ENCODE results near the gene SALL3. TPM values are rescaled to one million over a fixed set of nuclear protein-coding genes. Genes with fewer than 3 reads are reported as not detected.
A peak's percentile ranks its signal among the peaks of the same experiment; 100 is the strongest.

Gene SALL3
- total RNA-seq, 4 donors from 2014 or later, result not detected

DNA sequence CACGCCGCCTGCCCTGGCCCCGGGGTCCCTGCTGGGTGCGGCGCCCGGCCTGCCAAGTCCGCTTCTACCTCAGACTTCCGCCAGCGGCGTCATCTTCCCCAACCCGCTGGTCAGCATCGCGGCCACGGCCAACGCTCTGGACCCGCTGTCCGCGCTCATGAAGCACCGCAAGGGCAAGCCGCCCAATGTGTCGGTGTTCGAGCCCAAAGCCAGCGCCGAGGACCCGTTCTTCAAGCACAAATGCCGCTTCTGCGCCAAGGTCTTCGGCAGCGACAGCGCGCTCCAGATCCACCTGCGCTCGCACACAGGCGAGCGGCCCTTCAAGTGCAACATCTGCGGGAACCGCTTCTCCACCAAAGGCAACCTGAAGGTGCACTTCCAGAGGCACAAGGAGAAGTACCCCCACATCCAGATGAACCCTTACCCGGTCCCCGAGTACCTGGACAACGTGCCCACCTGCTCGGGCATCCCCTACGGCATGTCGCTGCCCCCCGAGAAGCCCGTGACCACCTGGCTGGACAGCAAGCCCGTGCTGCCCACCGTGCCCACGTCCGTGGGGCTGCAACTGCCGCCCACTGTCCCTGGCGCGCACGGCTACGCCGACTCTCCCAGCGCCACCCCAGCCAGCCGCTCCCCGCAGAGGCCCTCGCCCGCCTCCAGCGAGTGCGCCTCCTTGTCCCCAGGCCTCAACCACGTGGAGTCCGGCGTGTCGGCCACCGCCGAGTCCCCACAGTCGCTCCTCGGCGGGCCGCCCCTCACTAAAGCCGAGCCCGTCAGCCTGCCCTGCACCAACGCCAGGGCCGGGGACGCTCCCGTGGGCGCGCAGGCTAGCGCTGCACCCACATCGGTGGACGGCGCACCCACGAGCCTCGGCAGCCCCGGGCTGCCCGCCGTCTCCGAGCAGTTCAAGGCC lies 13.7 kb downstream of the SALL3 start:
- H3K4me3 ChIP-seq, result no peak overlapping the region
- no peak overlapping the region for H3K27ac ChIP-seq
- TF ChIP-seq, protein P1, sequence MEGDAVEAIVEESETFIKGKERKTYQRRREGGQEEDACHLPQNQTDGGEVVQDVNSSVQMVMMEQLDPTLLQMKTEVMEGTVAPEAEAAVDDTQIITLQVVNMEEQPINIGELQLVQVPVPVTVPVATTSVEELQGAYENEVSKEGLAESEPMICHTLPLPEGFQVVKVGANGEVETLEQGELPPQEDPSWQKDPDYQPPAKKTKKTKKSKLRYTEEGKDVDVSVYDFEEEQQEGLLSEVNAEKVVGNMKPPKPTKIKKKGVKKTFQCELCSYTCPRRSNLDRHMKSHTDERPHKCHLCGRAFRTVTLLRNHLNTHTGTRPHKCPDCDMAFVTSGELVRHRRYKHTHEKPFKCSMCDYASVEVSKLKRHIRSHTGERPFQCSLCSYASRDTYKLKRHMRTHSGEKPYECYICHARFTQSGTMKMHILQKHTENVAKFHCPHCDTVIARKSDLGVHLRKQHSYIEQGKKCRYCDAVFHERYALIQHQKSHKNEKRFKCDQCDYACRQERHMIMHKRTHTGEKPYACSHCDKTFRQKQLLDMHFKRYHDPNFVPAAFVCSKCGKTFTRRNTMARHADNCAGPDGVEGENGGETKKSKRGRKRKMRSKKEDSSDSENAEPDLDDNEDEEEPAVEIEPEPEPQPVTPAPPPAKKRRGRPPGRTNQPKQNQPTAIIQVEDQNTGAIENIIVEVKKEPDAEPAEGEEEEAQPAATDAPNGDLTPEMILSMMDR (IDR thresholded peaks at IDR 0.05), result no peak
- no peak for TF ChIP-seq POLR2A (IDR thresholded peaks at IDR 0.05)
- H3K9me3 ChIP-seq, result no peaks in the 10 kb centered on the region
- DNase-seq, result no peak
- no peaks in the 10 kb centered on the region for H3K27me3 ChIP-seq
- H3K4me1 ChIP-seq, result no peaks in the 10 kb centered on the region
- H3K36me3 ChIP-seq, result no peaks in the 10 kb centered on the region

DNA sequence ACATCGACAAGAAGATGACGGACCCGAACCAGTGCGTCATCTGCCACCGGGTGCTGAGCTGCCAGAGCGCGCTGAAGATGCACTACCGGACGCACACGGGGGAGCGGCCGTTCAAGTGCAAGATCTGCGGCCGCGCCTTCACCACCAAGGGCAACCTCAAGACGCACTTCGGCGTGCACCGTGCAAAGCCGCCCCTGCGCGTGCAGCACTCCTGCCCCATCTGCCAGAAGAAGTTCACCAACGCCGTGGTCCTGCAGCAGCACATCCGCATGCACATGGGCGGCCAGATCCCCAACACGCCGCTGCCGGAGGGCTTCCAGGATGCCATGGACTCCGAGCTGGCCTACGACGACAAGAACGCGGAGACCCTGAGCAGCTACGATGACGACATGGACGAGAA lies 14.4 kb downstream of the SALL3 start:
- H3K27me3 ChIP-seq, result no peaks in the 10 kb centered on the region
- no peak overlapping the region for H3K4me3 ChIP-seq
- no peak overlapping the region for H3K27ac ChIP-seq
- no peak for TF ChIP-seq POLR2A (IDR thresholded peaks at IDR 0.05)
- TF ChIP-seq, protein P1 (IDR thresholded peaks at IDR 0.05), result no peak
- no peaks in the 10 kb centered on the region for H3K9me3 ChIP-seq
- no peaks in the 10 kb centered on the region for H3K36me3 ChIP-seq
- H3K4me1 ChIP-seq, result no peaks in the 10 kb centered on the region
- no peak for DNase-seq

DNA sequence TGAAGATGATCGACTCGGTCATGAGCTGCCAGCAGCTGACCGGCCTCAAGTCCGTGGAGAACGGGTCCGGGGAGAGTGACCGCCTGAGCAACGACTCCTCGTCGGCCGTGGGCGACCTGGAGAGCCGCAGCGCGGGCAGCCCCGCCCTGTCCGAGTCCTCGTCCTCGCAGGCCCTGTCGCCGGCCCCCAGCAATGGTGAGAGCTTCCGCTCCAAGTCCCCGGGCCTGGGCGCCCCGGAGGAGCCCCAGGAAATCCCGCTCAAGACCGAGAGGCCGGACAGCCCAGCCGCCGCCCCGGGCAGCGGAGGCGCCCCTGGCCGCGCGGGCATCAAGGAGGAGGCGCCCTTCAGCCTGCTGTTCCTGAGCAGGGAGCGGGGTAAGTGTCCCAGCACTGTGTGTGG lies 14.9 kb downstream of the SALL3 start:
- Histone ChIP-seq H3K4me1 (no peaks in the 10 kb centered on the region), H3K4me3 (no peak overlapping the region), H3K36me3 (no peaks in the 10 kb centered on the region), H3K27me3 (no peaks in the 10 kb centered on the region), H3K9me3 (no peaks in the 10 kb centered on the region), H3K27ac (no peak overlapping the region)
- DNase-seq, result peak in 1 of 3 donors; percentile 39
- no peak for TF ChIP-seq POLR2A (IDR thresholded peaks at IDR 0.05)
- TF ChIP-seq, protein P1 (IDR thresholded peaks at IDR 0.05), result no peak

DNA sequence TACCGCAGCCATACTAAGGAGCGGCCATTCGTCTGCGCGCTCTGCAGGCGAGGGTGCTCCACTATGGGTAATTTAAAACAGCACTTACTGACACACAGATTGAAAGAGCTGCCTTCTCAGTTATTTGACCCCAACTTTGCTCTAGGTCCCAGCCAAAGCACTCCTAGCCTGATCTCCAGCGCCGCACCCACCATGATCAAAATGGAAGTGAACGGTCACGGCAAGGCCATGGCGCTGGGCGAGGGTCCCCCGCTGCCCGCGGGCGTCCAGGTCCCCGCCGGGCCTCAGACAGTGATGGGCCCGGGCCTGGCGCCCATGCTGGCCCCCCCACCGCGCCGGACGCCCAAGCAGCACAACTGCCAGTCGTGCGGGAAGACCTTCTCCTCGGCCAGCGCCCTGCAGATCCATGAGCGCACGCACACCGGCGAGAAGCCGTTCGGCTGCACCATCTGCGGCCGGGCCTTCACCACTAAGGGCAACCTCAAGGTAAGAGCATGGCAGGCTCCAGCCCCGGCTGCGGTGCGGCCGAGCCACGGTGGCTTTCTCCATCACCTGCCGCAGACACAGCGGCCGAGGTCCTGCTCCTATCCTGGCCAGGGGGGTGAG lies 15.5 kb downstream of the SALL3 start:
- H3K27ac ChIP-seq, result no peak overlapping the region
- no peaks in the 10 kb centered on the region for H3K9me3 ChIP-seq
- H3K4me3 ChIP-seq, result no peak overlapping the region
- TF ChIP-seq, protein P1 (IDR thresholded peaks at IDR 0.05), result no peak
- no peak for TF ChIP-seq POLR2A (IDR thresholded peaks at IDR 0.05)
- DNase-seq, result no peak
- H3K36me3 ChIP-seq, result no peaks in the 10 kb centered on the region
- H3K4me1 ChIP-seq, result no peaks in the 10 kb centered on the region
- H3K27me3 ChIP-seq, result no peaks in the 10 kb centered on the region

DNA sequence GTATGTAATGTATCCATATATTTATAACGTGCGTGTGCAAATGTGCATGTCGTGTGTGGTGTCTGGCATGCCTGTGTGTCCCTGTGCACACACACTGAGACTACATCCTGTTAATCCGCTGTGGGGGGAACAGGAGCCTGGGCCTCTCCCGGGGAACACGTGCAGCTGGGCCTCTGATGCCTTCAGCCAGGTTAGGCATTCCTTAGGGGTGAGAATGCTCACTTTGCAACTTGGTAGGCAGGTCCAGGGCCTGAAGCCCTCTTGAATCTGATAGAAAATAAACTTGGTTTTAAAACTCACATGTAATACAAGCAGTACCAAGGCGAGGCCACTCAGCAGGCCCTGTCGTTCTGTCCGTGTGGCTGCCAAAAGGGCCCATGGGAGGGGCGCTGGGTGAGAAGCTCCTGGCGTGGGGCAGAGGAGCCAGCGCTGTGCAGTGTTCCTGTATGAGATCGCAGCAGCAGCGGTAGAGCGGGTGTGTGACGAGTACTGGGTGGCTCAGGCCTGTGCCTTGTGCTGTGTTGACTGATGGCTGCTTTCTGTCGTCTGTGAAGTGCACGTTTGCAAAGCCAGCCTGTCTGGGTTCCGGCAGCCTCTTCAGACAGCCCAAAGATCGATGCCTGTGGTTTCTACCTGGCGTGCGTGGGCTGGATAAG lies 16.2 kb downstream of the SALL3 start:
- H3K27me3 ChIP-seq, result no peaks in the 10 kb centered on the region
- no peak overlapping the region for H3K4me3 ChIP-seq
- TF ChIP-seq POLR2A (IDR thresholded peaks at IDR 0.05), result no peak
- TF ChIP-seq, protein P1 (IDR thresholded peaks at IDR 0.05), result no peak
- no peak overlapping the region for H3K27ac ChIP-seq
- H3K9me3 ChIP-seq, result no peaks in the 10 kb centered on the region
- no peaks in the 10 kb centered on the region for H3K4me1 ChIP-seq
- no peak for DNase-seq
- H3K36me3 ChIP-seq, result no peaks in the 10 kb centered on the region
